NCI-H2171 treated with DMSO at 0.1 percent for 48 hours (cell line): ENCODE results near the gene PIGP.
"Not testable (repeated sequence)": the region's sequence is repeated elsewhere in the genome, so short reads cannot be mapped to it uniquely, and the experiment has no call there.

Experiments
- DNase-seq: peaks from one replicate; lab custom pipeline; 2025; lab: John Stamatoyannopoulos, UW

Gene PIGP

GRCh38 chr21:37072988-37073416, at the start of gene PIGP, which contains the start of gene TTC3:
Gene PIGP, minus strand, starts transcription at chr21:37073071. Its CDS starts 556 bp downstream, at chr21:37072515.
Gene TTC3, plus strand, starts transcription at chr21:37073254. Its CDS starts 14,004 bp downstream, at chr21:37087258.
- peak; percentile 92 for DNase-seq

GRCh38 chr21:37119421-37120218, 46.7 kb upstream of the PIGP start:
- no peak for DNase-seq

GRCh38 chr21:37118187-37118826, 45.4 kb upstream of the PIGP start:
- no peak for DNase-seq

- no peak for DNase-seq
Observed at GRCh38 chr21:37117204-37117603, 44.3 kb upstream of the PIGP start.

GRCh38 chr21:37116459-37116858, 43.6 kb upstream of the PIGP start:
- DNase-seq: not testable (repeated sequence)

GRCh38 chr21:37114301-37114700, 41.4 kb upstream of the PIGP start:
- not testable (repeated sequence) for DNase-seq

- not testable (repeated sequence) for DNase-seq
Observed at GRCh38 chr21:37111029-37111428, 38.2 kb upstream of the PIGP start.

- no peak for DNase-seq
Observed at GRCh38 chr21:37106998-37107397, 34.1 kb upstream of the PIGP start.

- not testable (repeated sequence) for DNase-seq
Observed at GRCh38 chr21:37102746-37103145, 29.9 kb upstream of the PIGP start.

GRCh38 chr21:37101384-37101783, 28.5 kb upstream of the PIGP start:
- DNase-seq: no peak

- DNase-seq: no peak
Observed at GRCh38 chr21:37100316-37100715, 27.4 kb upstream of the PIGP start.

- DNase-seq: no peak
Observed at GRCh38 chr21:37098751-37099150, 25.9 kb upstream of the PIGP start.

- DNase-seq: no peak
Observed at GRCh38 chr21:37095821-37096220, 22.9 kb upstream of the PIGP start.

- no peak for DNase-seq
Observed at GRCh38 chr21:37093977-37094376, 21.1 kb upstream of the PIGP start.

GRCh38 chr21:37088186-37088735, 15.4 kb upstream of the PIGP start:
- no peak for DNase-seq

- no peak for DNase-seq
Observed at GRCh38 chr21:37087188-37087587, 14.3 kb upstream of the PIGP start.

GRCh38 chr21:37085726-37086125, 12.9 kb upstream of the PIGP start:
- DNase-seq: no peak

- no peak for DNase-seq
Observed at GRCh38 chr21:37082856-37083528, 10.1 kb upstream of the PIGP start.

- no peak for DNase-seq
Observed at GRCh38 chr21:37082375-37082774, 9.5 kb upstream of the PIGP start.

- peak; percentile 12 for DNase-seq
Observed at GRCh38 chr21:37079211-37079824, 6.4 kb upstream of the PIGP start.

GRCh38 chr21:37077403-37077802, 4.5 kb upstream of the PIGP start:
- no peak for DNase-seq
